Measurements from ENCODE around the gene IL36A. TPM values are rescaled to one million over a fixed set of nuclear protein-coding genes. Genes with fewer than 3 reads are reported as not detected.

IL36A gene
- total RNA-seq, 1 experiment from 2014 or later: not detected

DNA sequence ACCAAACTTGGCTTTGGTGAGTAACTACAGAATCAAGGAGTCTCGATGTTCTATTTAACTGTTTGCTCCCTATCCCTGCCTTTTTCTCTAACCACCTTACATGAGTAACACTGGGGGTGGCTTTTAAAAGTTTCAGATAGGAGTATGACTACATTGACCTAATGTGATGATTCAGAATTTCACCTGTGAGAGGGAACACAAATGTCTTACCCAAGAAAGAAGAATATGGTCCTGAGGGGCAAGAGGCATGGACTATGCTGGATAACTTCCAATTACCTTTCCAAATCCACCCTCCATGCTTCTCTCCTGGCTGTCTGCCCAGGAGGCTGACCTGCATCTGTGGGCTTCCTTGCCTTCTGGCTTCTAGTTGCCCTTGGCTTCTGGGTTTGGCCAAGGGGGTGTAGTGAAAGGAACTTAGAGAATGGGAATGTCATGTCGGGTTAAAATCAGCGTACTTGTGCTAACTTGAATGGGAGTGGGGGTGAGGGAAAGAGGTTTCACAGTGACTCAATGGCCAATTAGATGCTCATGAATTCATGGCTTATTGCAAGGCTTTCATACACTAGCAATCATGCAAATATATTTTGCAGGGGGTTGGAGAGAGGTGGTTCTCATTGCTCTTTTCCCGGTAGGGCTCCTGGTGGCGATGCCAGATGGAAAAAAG lies 32.7 kb upstream of the IL36A start:
- no CpG with 5 or more reads among the region's 5 CpGs for whole genome bisulfite sequencing (ENCODE audit: extremely low coverage, insufficient read length, low lambda C conversion rate)
- Histone ChIP-seq H4K8ac (replicated peaks; ENCODE audit: insufficient read length, low read depth, low read length) (no peak overlapping the region), H2AFZ (ENCODE audit: low read length) (no peak overlapping the region), H2AK5ac (ENCODE audit: insufficient read length, low read length) (no peak overlapping the region), H3K27ac (ENCODE audit: insufficient read length, low read depth, low read length) (no peak overlapping the region), H3K18ac (ENCODE audit: insufficient read length, low read depth, low read length) (no peak overlapping the region), H3K9ac (ENCODE audit: extremely low read depth, insufficient read length, low read length) (no peak overlapping the region), H3K4me1 (ENCODE audit: insufficient read depth, low read length) (no peaks in the 10 kb centered on the region), H3K9me3 (ENCODE audit: control insufficient read depth, low read depth, low read length) (no peaks in the 10 kb centered on the region), H4K91ac (ENCODE audit: insufficient read length, low read depth, low read length) (no peak overlapping the region), H4K20me1 (ENCODE audit: control insufficient read depth, insufficient read depth, insufficient read length) (no peaks in the 10 kb centered on the region), H2BK12ac (ENCODE audit: insufficient read length, low read depth, low read length) (no peak overlapping the region), H2BK120ac (ENCODE audit: low read depth, low read length, poor library complexity, severe bottlenecking) (no peak overlapping the region), H3K79me1 (ENCODE audit: insufficient read depth, low read depth, low read length, poor library complexity, severe bottlenecking) (no peaks in the 10 kb centered on the region), H3K56ac (ENCODE audit: insufficient read length, low read depth, low read length) (no peak overlapping the region), H4K5ac (ENCODE audit: insufficient read length, low read depth, low read length) (no peak overlapping the region), H3K4me2 (ENCODE audit: insufficient read depth, insufficient read length, low read length) (no peak overlapping the region), H3K23ac (ENCODE audit: insufficient read length, low read depth, low read length) (no peak overlapping the region), H2BK5ac (ENCODE audit: insufficient read length, low read length) (no peak overlapping the region), H3K14ac (ENCODE audit: insufficient read depth, low read length) (no peak overlapping the region), H2BK20ac (ENCODE audit: low read depth, low read length, poor library complexity, severe bottlenecking) (no peak overlapping the region), H3K27me3 (ENCODE audit: insufficient read depth, low read length) (no peaks in the 10 kb centered on the region), H3K23me2 (ENCODE audit: insufficient read length, low read depth, low read length, poor library complexity, severe bottlenecking) (no peaks in the 10 kb centered on the region), H2BK15ac (ENCODE audit: low read depth, low read length) (no peak overlapping the region), H3K79me2 (ENCODE audit: insufficient read depth, low read length) (no peaks in the 10 kb centered on the region), H3K4ac (ENCODE audit: low read depth, low read length) (no peak overlapping the region), H3T11ph (ENCODE audit: low read length) (no peak overlapping the region)
- Mint-ChIP-seq H3K36me3 (ENCODE audit: insufficient read depth in 1 of 3, low read depth in 3 of 3) (no peaks in the 10 kb centered on the region), H3K27ac (no peak overlapping the region), H3K27me3 (ENCODE audit: low read depth) (peaks cover 29% of the 10 kb centered on the region), H3K4me3 (no peak overlapping the region), H3K4me1 (no peaks in the 10 kb centered on the region), H3K9me3 (peaks cover 2 to 39% of the 10 kb centered on the region in 2 experiments; a peak in 4 of 5 replicates)
- DNase-seq: no peak
- TF ChIP-seq, protein P1, sequence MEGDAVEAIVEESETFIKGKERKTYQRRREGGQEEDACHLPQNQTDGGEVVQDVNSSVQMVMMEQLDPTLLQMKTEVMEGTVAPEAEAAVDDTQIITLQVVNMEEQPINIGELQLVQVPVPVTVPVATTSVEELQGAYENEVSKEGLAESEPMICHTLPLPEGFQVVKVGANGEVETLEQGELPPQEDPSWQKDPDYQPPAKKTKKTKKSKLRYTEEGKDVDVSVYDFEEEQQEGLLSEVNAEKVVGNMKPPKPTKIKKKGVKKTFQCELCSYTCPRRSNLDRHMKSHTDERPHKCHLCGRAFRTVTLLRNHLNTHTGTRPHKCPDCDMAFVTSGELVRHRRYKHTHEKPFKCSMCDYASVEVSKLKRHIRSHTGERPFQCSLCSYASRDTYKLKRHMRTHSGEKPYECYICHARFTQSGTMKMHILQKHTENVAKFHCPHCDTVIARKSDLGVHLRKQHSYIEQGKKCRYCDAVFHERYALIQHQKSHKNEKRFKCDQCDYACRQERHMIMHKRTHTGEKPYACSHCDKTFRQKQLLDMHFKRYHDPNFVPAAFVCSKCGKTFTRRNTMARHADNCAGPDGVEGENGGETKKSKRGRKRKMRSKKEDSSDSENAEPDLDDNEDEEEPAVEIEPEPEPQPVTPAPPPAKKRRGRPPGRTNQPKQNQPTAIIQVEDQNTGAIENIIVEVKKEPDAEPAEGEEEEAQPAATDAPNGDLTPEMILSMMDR (conservative IDR thresholded peaks at IDR 0.05): no peak
